HL-60 (cell line): ENCODE data around the gene TRIM47.

ENCODE experiments used
- DNase-seq, 2 experiments: peaks; one replicate each; pipeline ENCODE4 v3.0.0-alpha.2; 2010 to 2020; ENCODE audit warnings: low read depth in 1 of 2, low spot score in 1 of 2
- H3K27ac ChIP-seq: fragments of 250-450 bp; sonication (Bioruptor Pico); replicated peaks from 2 replicates; pipeline ENCODE4 v1.5.1; 2020; ENCODE audit warnings: mild to moderate bottlenecking, moderate library complexity
- H3K27me3 ChIP-seq: fragments of 250-450 bp; sonication (Bioruptor Pico); 2 replicates; pipeline ENCODE4 v1.5.1; 2021; ENCODE audit warnings: mild to moderate bottlenecking, moderate library complexity; ENCODE audit not compliant: insufficient read depth, poor library complexity, severe bottlenecking
- H3K4me3 ChIP-seq: replicated peaks from 2 replicates; pipeline ENCODE4 v1.5.1; 2011; ENCODE audit warnings: mild to moderate bottlenecking, control low read depth, low read length; ENCODE audit not compliant: insufficient read depth
- GABPA ChIP-seq: IDR thresholded peaks from 2 replicates; pipeline ENCODE4 v1.6.1; 2012; ENCODE audit warnings: low read depth
- POLR2AphosphoS5 ChIP-seq: IDR thresholded peaks from 2 replicates; pipeline ENCODE4 v1.6.1; 2012; ENCODE audit warnings: low read depth
- SPI1 ChIP-seq: IDR thresholded peaks from 2 replicates; pipeline ENCODE4 v1.6.1; 2012; ENCODE audit warnings: low read depth, mild to moderate bottlenecking, borderline replicate concordance
- TF ChIP-seq, protein P1 (sequence below): IDR thresholded peaks from 2 replicates; pipeline ENCODE4 v1.6.1; 2012; ENCODE audit warnings: low read depth; ENCODE audit not compliant: insufficient replicate concordance
- TF ChIP-seq, protein P2 (sequence below): IDR thresholded peaks from one replicate; pipeline ENCODE4 v1.5.1; 2011; ENCODE audit warnings: low read length, control low read depth, inconsistent platforms; ENCODE audit not compliant: insufficient read depth

Gene TRIM47

DNA sequence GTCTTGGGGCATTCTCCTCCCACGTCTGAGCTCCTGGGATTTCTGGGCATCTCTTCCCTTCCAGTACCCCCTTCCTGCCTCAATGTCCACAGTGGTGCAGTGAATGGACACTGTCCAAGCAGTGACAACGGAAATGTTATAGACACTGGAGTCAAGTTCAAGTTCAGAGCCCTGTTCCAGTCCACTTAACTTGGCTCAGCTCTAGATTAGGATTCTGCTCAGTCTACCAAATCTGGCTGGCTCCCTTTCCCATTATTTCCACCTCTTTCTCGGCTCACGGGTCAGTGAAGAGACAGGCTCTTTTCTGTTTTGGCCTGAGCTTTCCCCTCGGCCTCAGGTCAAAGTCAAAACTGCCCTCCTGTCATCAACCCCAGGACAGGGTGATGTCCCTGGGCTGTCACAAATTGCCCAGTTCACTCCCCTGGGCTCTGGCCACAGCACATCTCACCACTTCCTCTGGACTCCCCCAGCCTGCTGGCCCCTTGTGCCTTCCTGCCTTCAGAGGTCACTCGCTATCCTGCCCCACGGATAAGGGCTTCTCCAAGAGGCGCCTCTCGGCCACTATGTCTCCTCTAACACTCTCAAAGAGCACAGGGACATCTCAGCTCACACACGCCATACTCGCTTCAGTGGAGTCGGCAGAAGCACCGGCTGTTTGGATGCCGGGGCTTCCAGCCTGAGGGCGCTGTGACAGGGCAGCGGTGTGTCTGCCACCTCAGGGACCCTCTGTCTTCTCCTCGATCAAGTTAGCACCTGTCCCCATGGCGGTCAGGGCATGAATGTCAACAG lies 44.0 kb upstream of the TRIM47 start:
- no peaks in the 10 kb centered on the region for H3K27me3 ChIP-seq
- TF ChIP-seq, protein P1, sequence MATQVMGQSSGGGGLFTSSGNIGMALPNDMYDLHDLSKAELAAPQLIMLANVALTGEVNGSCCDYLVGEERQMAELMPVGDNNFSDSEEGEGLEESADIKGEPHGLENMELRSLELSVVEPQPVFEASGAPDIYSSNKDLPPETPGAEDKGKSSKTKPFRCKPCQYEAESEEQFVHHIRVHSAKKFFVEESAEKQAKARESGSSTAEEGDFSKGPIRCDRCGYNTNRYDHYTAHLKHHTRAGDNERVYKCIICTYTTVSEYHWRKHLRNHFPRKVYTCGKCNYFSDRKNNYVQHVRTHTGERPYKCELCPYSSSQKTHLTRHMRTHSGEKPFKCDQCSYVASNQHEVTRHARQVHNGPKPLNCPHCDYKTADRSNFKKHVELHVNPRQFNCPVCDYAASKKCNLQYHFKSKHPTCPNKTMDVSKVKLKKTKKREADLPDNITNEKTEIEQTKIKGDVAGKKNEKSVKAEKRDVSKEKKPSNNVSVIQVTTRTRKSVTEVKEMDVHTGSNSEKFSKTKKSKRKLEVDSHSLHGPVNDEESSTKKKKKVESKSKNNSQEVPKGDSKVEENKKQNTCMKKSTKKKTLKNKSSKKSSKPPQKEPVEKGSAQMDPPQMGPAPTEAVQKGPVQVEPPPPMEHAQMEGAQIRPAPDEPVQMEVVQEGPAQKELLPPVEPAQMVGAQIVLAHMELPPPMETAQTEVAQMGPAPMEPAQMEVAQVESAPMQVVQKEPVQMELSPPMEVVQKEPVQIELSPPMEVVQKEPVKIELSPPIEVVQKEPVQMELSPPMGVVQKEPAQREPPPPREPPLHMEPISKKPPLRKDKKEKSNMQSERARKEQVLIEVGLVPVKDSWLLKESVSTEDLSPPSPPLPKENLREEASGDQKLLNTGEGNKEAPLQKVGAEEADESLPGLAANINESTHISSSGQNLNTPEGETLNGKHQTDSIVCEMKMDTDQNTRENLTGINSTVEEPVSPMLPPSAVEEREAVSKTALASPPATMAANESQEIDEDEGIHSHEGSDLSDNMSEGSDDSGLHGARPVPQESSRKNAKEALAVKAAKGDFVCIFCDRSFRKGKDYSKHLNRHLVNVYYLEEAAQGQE: no peak
- DNase-seq: no peak
- no peak overlapping the region for H3K27ac ChIP-seq
- H3K4me3 ChIP-seq: no peak overlapping the region

DNA sequence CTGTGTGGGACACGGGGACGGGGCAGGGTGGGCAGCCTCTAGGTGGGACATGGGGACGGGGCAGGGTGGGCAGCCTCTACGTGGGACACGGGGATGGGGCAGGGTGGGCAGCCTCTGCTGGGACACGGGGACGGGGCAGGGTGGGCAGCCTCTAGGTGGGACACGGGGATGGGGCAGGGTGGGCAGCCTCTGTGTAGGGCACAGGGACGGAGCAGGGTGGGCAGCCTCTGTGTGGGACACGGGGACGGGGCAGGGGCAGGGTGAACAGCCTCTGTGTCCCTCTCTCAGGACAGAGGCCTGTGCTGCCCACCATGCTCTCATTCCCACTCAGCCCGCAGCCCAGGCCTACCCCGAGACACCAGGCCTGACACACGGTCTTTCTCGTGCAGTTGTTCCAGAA lies 43.2 kb upstream of the TRIM47 start:
- Histone ChIP-seq H3K27me3 (no peaks in the 10 kb centered on the region), H3K27ac (no peak overlapping the region), H3K4me3 (no peak overlapping the region)
- DNase-seq: no peak
- TF ChIP-seq SPI1: no peak
- TF ChIP-seq GABPA: no peak
- TF ChIP-seq POLR2AphosphoS5: no peak
- TF ChIP-seq, protein P1: no peak
- TF ChIP-seq, protein P2, sequence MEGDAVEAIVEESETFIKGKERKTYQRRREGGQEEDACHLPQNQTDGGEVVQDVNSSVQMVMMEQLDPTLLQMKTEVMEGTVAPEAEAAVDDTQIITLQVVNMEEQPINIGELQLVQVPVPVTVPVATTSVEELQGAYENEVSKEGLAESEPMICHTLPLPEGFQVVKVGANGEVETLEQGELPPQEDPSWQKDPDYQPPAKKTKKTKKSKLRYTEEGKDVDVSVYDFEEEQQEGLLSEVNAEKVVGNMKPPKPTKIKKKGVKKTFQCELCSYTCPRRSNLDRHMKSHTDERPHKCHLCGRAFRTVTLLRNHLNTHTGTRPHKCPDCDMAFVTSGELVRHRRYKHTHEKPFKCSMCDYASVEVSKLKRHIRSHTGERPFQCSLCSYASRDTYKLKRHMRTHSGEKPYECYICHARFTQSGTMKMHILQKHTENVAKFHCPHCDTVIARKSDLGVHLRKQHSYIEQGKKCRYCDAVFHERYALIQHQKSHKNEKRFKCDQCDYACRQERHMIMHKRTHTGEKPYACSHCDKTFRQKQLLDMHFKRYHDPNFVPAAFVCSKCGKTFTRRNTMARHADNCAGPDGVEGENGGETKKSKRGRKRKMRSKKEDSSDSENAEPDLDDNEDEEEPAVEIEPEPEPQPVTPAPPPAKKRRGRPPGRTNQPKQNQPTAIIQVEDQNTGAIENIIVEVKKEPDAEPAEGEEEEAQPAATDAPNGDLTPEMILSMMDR: no peak

DNA sequence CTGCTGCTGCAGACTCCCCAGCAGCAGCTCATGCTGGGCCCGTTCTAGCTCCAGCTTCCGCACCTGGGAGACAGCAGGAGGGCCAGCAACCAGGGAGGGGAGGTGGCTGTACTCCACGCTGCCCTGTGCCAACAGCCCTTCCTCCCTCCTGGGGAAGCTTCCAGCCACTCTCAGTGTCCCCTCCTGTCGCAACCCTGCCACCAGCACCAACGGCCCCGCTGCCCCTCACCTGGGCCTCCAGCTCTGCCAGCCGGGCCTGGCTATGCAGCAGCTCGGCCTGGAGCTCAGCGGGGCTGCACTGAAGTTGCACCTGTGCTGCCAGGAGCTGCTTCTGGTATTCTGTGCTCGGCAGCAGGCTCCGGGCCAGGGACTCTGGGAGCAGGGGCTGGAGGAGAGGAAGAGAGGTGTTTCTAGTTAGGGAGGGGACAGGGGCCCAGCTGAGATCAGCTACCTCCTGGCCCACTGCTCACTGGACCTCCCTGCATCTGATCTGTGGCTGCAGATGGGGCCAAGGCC lies 41.7 kb upstream of the TRIM47 start:
- peak in 1 of 2 experiments; percentile 50 for DNase-seq
- 0 out of 2 replicates have a peak overlapping the region, but pooled peaks have one; percentile 12 for H3K27ac ChIP-seq
- TF ChIP-seq GABPA (no peak), SPI1 (no peak), POLR2AphosphoS5 (no peak)
- TF ChIP-seq, protein P1: no peak
- TF ChIP-seq, protein P2: no peak
- no peak overlapping the region for H3K4me3 ChIP-seq
- no peaks in the 10 kb centered on the region for H3K27me3 ChIP-seq
